B cell (primary cell): ENCODE data around the gene CBFB.
A peak's percentile ranks its signal among the peaks of the same experiment; 100 is the strongest.

ENCODE experiments used
- EZH2 ChIP-seq: IDR thresholded peaks from 2 replicates; pipeline ENCODE4 v1.6.1; 2012; ENCODE audit warnings: borderline replicate concordance, low read depth, mild to moderate bottlenecking, moderate library complexity, low read length; ENCODE audit not compliant: insufficient read depth, poor library complexity, severe bottlenecking
- TF ChIP-seq, protein P1 (sequence below): fragments of 200-600 bp; IDR thresholded peaks from one replicate; pipeline ENCODE4 v1.8.0; 2022; ENCODE audit warnings: antibody characterized with exemption, mild to moderate bottlenecking

DNA sequence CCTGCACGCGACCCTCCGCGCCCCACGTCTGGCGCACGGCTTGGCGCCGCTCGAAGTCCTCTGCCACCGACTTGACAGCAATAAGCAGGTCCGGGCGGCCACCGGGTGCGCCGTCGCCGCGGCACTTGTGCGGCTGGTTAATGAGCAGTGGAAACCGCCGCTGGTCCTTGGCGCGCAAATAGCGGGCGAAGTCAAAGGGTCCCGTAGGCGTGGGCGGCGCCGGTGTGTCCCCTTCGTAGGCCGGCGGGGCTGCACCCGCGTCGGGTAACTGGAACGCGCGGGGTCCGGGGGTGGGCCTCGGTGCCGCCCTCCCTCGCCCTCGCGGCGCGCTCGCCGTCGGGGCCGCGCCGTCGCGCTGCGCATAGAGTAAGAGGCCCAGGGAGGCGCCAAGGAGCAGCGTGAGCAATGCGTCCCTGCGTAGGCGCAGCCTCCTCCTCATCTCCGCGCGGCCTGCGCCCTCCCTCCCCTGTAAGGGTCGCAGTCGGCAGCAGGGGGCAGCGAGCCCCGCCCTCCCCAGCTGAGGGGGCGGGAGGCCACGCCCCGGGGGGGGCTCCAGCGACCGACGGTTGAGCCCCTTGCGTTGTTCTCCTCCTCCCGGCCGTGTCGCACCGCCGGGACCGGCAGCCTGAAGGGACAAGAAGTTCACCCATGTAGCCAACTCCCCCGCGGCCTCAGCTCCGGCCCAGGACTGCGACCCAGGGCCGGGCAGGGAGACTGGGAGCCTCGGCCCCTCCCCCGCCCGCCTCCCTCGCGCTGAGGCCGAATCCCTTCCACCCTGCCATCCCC, 121.3 kb downstream of the CBFB start:
- TF ChIP-seq, protein P1, sequence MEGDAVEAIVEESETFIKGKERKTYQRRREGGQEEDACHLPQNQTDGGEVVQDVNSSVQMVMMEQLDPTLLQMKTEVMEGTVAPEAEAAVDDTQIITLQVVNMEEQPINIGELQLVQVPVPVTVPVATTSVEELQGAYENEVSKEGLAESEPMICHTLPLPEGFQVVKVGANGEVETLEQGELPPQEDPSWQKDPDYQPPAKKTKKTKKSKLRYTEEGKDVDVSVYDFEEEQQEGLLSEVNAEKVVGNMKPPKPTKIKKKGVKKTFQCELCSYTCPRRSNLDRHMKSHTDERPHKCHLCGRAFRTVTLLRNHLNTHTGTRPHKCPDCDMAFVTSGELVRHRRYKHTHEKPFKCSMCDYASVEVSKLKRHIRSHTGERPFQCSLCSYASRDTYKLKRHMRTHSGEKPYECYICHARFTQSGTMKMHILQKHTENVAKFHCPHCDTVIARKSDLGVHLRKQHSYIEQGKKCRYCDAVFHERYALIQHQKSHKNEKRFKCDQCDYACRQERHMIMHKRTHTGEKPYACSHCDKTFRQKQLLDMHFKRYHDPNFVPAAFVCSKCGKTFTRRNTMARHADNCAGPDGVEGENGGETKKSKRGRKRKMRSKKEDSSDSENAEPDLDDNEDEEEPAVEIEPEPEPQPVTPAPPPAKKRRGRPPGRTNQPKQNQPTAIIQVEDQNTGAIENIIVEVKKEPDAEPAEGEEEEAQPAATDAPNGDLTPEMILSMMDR, result peak; percentile 7
- no peak for TF ChIP-seq EZH2
